Hindlimb muscle (tissue), 1 donor: Measurements from ENCODE around the gene C21orf91. TPM values are rescaled to one million over a fixed set of nuclear protein-coding genes. Genes with fewer than 3 reads are reported as not detected.

ENCODE experiments used
- DNase-seq: peaks from one replicate; pipeline ENCODE4 v3.0.0-alpha.2; 2013
- polyA plus RNA-seq: library from polyadenylated mRNA; unstranded; fragments of 120-200 nt; gene quantifications from one replicate; pipeline ENCODE4 v1.2.1, GENCODE V29; 2013; ENCODE audit not compliant: insufficient read length

The C21orf91 gene
- 14.2 TPM for polyA plus RNA-seq

- peak; percentile 91 for DNase-seq
Observed at GRCh38 chr21:17819114-17819876, at the start of gene C21orf91. C21orf91 (minus strand) TSS chr21:17819356; CDS start chr21:17818318, 1,038 bp downstream.

- no peak for DNase-seq
Observed at GRCh38 chr21:17866590-17866989, 47.4 kb upstream of the C21orf91 start.

- no peak for DNase-seq
Observed at GRCh38 chr21:17859661-17860060, 40.5 kb upstream of the C21orf91 start.

- DNase-seq = no peak
Observed at GRCh38 chr21:17858747-17859146, 39.6 kb upstream of the C21orf91 start.

GRCh38 chr21:17854745-17855144 lies 35.6 kb upstream of the C21orf91 start:
- DNase-seq = no peak

GRCh38 chr21:17853393-17854275 lies 34.5 kb upstream of the C21orf91 start:
- no peak for DNase-seq

GRCh38 chr21:17848228-17848627 lies 29.1 kb upstream of the C21orf91 start:
- DNase-seq = no peak

- DNase-seq = no peak
Observed at GRCh38 chr21:17841103-17841502, 21.9 kb upstream of the C21orf91 start.

- DNase-seq = no peak
Observed at GRCh38 chr21:17834639-17835354, 15.6 kb upstream of the C21orf91 start.

- no peak for DNase-seq
Observed at GRCh38 chr21:17829472-17829871, 10.3 kb upstream of the C21orf91 start.

- DNase-seq = no peak
Observed at GRCh38 chr21:17828223-17828622, 9.1 kb upstream of the C21orf91 start.

- DNase-seq = no peak
Observed at GRCh38 chr21:17823846-17824245, 4.7 kb upstream of the C21orf91 start.

- DNase-seq = no peak
Observed at GRCh38 chr21:17821121-17821520, 2.0 kb upstream of the C21orf91 start.

- DNase-seq = no peak
Observed at GRCh38 chr21:17819877-17820229, 697 bp upstream of the C21orf91 start.

GRCh38 chr21:17818186-17819113 lies 706 bp downstream of the C21orf91 start:
- DNase-seq = peak; percentile 54

- DNase-seq = no peak
Observed at GRCh38 chr21:17813353-17813752, 5.8 kb downstream of the C21orf91 start.

- no peak for DNase-seq
Observed at GRCh38 chr21:17805966-17806365, 13.2 kb downstream of the C21orf91 start.

GRCh38 chr21:17803536-17803935 lies 15.6 kb downstream of the C21orf91 start:
- no peak for DNase-seq

GRCh38 chr21:17802572-17802971 lies 16.6 kb downstream of the C21orf91 start:
- DNase-seq = no peak

- DNase-seq = no peak
Observed at GRCh38 chr21:17799414-17800164, 19.6 kb downstream of the C21orf91 start.

GRCh38 chr21:17798796-17799195 lies 20.4 kb downstream of the C21orf91 start:
- DNase-seq = no peak
